ENCODE results near the gene ANTXR2. TPM values are rescaled to one million over a fixed set of nuclear protein-coding genes. Genes with fewer than 3 reads are reported as not detected.

Gene ANTXR2
- total and polyA plus RNA-seq, 2 donors (not counting 1 experiment from before 2014, with no cell fraction given), result 85.3 to 135 TPM

GRCh38 chr4:79900182-79900581 lies 172.8 kb downstream of the ANTXR2 start:
- TF ChIP-seq CTCF (conservative IDR thresholded peaks at IDR 0.05 in 1 of 2, IDR thresholded peaks at IDR 0.05 in 1 of 2; ENCODE audit: low read depth in 1 of 2, low read length in 2 of 2), result no peak
- TF ChIP-seq EZH2 (IDR thresholded peaks at IDR 0.05; ENCODE audit: low read length, missing control alignments), result no peak
- Histone ChIP-seq H4K20me1 (ENCODE audit: control insufficient read depth, extremely low read depth, insufficient read depth, low read length) (no peaks in the 10 kb centered on the region), H3K9ac (ENCODE audit: insufficient read depth, low read length) (no peak overlapping the region), H3K4me3 (replicated peaks in 1 of 4; ENCODE audit: control extremely low read depth in 1 of 4, insufficient read depth in 1 of 4, low read depth in 3 of 4, low read length in 4 of 4) (no peak overlapping the region), H3K9me3 (ENCODE audit: control insufficient read depth, insufficient read depth, low read depth, low read length) (no peaks in the 10 kb centered on the region), H3K27ac (ENCODE audit: insufficient read depth, low read length) (no peak overlapping the region), H3K36me3 (ENCODE audit: control insufficient read depth, insufficient read depth, low read length) (no peaks in the 10 kb centered on the region), H3K4me1 (ENCODE audit: control insufficient read depth, extremely low read depth, insufficient read depth, low read length) (no peaks in the 10 kb centered on the region), H3K27me3 (ENCODE audit: control insufficient read depth, insufficient read depth, low read length) (no peaks in the 10 kb centered on the region), H3K4me2 (ENCODE audit: extremely low read depth, insufficient read depth, low read length) (no peak overlapping the region), H3K79me2 (ENCODE audit: control insufficient read depth, insufficient read depth, low read length) (no peaks in the 10 kb centered on the region), H2AFZ (ENCODE audit: low read length) (no peak overlapping the region)
- DNase-seq (ENCODE audit: low read depth in 2 of 2), result no peak

- Histone ChIP-seq H3K4me1 (ENCODE audit: control insufficient read depth, extremely low read depth, insufficient read depth, low read length) (no peaks in the 10 kb centered on the region), H3K9me3 (ENCODE audit: control insufficient read depth, insufficient read depth, low read depth, low read length) (no peaks in the 10 kb centered on the region), H4K20me1 (ENCODE audit: control insufficient read depth, extremely low read depth, insufficient read depth, low read length) (no peaks in the 10 kb centered on the region), H3K79me2 (ENCODE audit: control insufficient read depth, insufficient read depth, low read length) (no peaks in the 10 kb centered on the region), H3K9ac (ENCODE audit: insufficient read depth, low read length) (no peak overlapping the region), H3K4me3 (replicated peaks in 1 of 4; ENCODE audit: control extremely low read depth in 1 of 4, insufficient read depth in 1 of 4, low read depth in 3 of 4, low read length in 4 of 4) (no peak overlapping the region), H3K27ac (ENCODE audit: insufficient read depth, low read length) (no peak overlapping the region), H2AFZ (ENCODE audit: low read length) (no peak overlapping the region), H3K36me3 (ENCODE audit: control insufficient read depth, insufficient read depth, low read length) (no peaks in the 10 kb centered on the region), H3K4me2 (ENCODE audit: extremely low read depth, insufficient read depth, low read length) (no peak overlapping the region), H3K27me3 (ENCODE audit: control insufficient read depth, insufficient read depth, low read length) (no peaks in the 10 kb centered on the region)
- TF ChIP-seq CTCF (conservative IDR thresholded peaks at IDR 0.05 in 1 of 2, IDR thresholded peaks at IDR 0.05 in 1 of 2; ENCODE audit: low read depth in 1 of 2, low read length in 2 of 2) (no peak), EZH2 (IDR thresholded peaks at IDR 0.05; ENCODE audit: low read length, missing control alignments) (no peak)
- DNase-seq (ENCODE audit: low read depth in 2 of 2), result no peak
Measured at GRCh38 chr4:79899481-79899880, 173.5 kb downstream of the ANTXR2 start.

- Histone ChIP-seq H3K9me3 (ENCODE audit: control insufficient read depth, insufficient read depth, low read depth, low read length) (no peaks in the 10 kb centered on the region), H2AFZ (ENCODE audit: low read length) (no peak overlapping the region), H3K9ac (ENCODE audit: insufficient read depth, low read length) (no peak overlapping the region), H3K36me3 (ENCODE audit: control insufficient read depth, insufficient read depth, low read length) (no peaks in the 10 kb centered on the region), H3K4me2 (ENCODE audit: extremely low read depth, insufficient read depth, low read length) (no peak overlapping the region), H3K27me3 (ENCODE audit: control insufficient read depth, insufficient read depth, low read length) (no peaks in the 10 kb centered on the region), H3K27ac (ENCODE audit: insufficient read depth, low read length) (no peak overlapping the region), H4K20me1 (ENCODE audit: control insufficient read depth, extremely low read depth, insufficient read depth, low read length) (no peaks in the 10 kb centered on the region), H3K79me2 (ENCODE audit: control insufficient read depth, insufficient read depth, low read length) (no peaks in the 10 kb centered on the region), H3K4me1 (ENCODE audit: control insufficient read depth, extremely low read depth, insufficient read depth, low read length) (no peaks in the 10 kb centered on the region), H3K4me3 (replicated peaks in 1 of 4; ENCODE audit: control extremely low read depth in 1 of 4, insufficient read depth in 1 of 4, low read depth in 3 of 4, low read length in 4 of 4) (no peak overlapping the region)
- TF ChIP-seq EZH2 (IDR thresholded peaks at IDR 0.05; ENCODE audit: low read length, missing control alignments) (no peak), CTCF (conservative IDR thresholded peaks at IDR 0.05 in 1 of 2, IDR thresholded peaks at IDR 0.05 in 1 of 2; ENCODE audit: low read depth in 1 of 2, low read length in 2 of 2) (no peak)
- DNase-seq (ENCODE audit: low read depth in 2 of 2), result no peak
Measured at GRCh38 chr4:79898055-79898454, 175.0 kb downstream of the ANTXR2 start.

All from fibroblast of lung (primary cell).